Sigmoid colon (tissue), 7 donors: ENCODE measurements around the gene ZNF687. TPM values are rescaled to one million over a fixed set of nuclear protein-coding genes. Genes with fewer than 3 reads are reported as not detected.

Source experiments
- DNase-seq: peaks from one replicate; pipeline ENCODE4 v3.0.0-alpha.2; 2019
- H3K27ac ChIP-seq, 4 donors: fragments of 200-600 bp; sonication (generic); one replicate each; pipeline ENCODE4 v1.5.1; 2016 to 2019; ENCODE audit warnings: mild to moderate bottlenecking in 1 of 4
- H3K27me3 ChIP-seq, 3 donors: fragments of 200-600 bp; sonication (generic); one replicate each; pipeline ENCODE4 v1.5.1; 2019; ENCODE audit warnings: mild to moderate bottlenecking in 1 of 3
- H3K36me3 ChIP-seq, 4 donors: fragments of 200-600 bp; sonication (generic); one replicate each; pipeline ENCODE4 v1.5.1; 2016 to 2019
- H3K4me1 ChIP-seq, 4 donors: fragments of 200-600 bp; sonication (generic); one replicate each; pipeline ENCODE4 v1.5.1; 2017 to 2019
- H3K4me3 ChIP-seq, 4 donors: fragments of 200-600 bp; sonication (generic); one replicate each; pipeline ENCODE4 v1.5.1; 2017 to 2019; ENCODE audit warnings: mild to moderate bottlenecking in 2 of 4, moderate library complexity in 1 of 4
- H3K9me3 ChIP-seq, 4 donors: fragments of 200-600 bp in 3 of 4; sonication (generic) in 3 of 4; one replicate each; pipeline versions ENCODE4 v1.5.1 to v1.6.1; 2013 to 2019
- EP300 ChIP-seq, 4 donors: sonication (generic); formaldehyde crosslinking; IDR thresholded peaks; one replicate each; pipeline ENCODE4 v1.6.1; 2017; ENCODE audit warnings: antibody characterized with exemption in 4 of 4
- POLR2A ChIP-seq, 2 donors: fragments of 450-650 bp; IDR thresholded peaks; one replicate each; pipeline ENCODE4 v1.6.1; 2016; ENCODE audit warnings: antibody characterized with exemption in 2 of 2, mild to moderate bottlenecking in 2 of 2, moderate library complexity in 2 of 2
- POLR2AphosphoS5 ChIP-seq, 4 donors: sonication (generic); formaldehyde crosslinking; IDR thresholded peaks; one replicate each; pipeline ENCODE4 v1.6.1; 2017; ENCODE audit warnings: antibody characterized with exemption in 4 of 4
- WGBS, 2 donors: extraction: QIAGEN DNeasy Blood & Tissue Kit; methylation state at CpG; one replicate each; pipeline ENCODE4 v1.1.7; 2013; 5-methylcytosine and 5-hydroxymethylcytosine counted together
- intact Hi-C: fragments of 100-400 bp; cut with DNase I; formaldehyde crosslinking; loops from one replicate; pipeline ENCODE4 v1.15.1; 2023
- polyA plus RNA-seq, 3 donors: library from polyadenylated mRNA; stranded (reverse); fragments of 200-250 nt; gene quantifications; one replicate each; pipeline ENCODE4 v1.2.3, GENCODE V29; 2013
- total RNA-seq, 4 donors: library from RNA; depleted of rRNA; stranded (reverse); fragments of >200 nt; gene quantifications; one replicate each; pipeline ENCODE4 v1.1.0, GENCODE V29; 2016
- TF ChIP-seq, protein P1 (sequence below), 4 experiments: fragments of 450-650 bp in 3 of 4; fragments of 200-600 bp in 1 of 4; IDR thresholded peaks; one replicate each; pipeline ENCODE4 v1.5.1; 2016 to 2019; ENCODE audit warnings: antibody characterized with exemption in 4 of 4, mild to moderate bottlenecking in 3 of 4, moderate library complexity in 2 of 4
- donor health status: healthy with polysubstance abuse.
- donor health status: Bipolar disorder and iron deficiency.
- donor health status: healthy.

The ZNF687 gene
- total and polyA plus RNA-seq, 7 donors, result 6.6 to 24.2 (median 17.6) TPM

DNA sequence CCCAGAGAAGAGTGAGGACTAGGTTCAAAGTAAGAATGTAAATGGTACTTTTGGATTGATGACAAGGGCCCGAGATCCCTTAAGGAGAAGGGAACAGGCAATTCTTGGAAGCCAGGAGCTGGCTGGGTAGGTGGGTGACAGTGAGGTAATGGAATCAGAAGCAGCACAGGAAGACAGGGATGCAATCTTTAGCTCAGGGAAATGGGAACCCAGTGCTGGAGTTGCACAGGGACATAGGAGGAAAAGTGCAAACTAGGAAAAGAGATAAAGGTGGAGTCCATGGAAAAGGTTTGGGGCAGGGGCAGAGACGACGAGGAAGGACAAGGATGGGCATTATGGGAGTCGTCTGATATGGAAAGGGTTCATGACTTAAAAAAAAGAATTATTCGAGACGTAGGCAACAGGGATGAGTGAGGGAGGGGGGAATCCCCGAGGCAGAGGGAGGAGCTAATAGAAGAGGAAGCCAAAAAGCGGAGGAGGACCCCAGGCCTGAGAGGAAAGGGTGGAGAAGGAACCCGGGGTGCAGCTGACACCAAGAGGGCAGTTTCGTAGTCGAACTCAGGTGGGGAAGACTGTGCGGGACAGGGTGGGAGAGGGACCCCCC lies 44.6 kb downstream of the ZNF687 start:
- DNase-seq, result peak; percentile 76

DNA sequence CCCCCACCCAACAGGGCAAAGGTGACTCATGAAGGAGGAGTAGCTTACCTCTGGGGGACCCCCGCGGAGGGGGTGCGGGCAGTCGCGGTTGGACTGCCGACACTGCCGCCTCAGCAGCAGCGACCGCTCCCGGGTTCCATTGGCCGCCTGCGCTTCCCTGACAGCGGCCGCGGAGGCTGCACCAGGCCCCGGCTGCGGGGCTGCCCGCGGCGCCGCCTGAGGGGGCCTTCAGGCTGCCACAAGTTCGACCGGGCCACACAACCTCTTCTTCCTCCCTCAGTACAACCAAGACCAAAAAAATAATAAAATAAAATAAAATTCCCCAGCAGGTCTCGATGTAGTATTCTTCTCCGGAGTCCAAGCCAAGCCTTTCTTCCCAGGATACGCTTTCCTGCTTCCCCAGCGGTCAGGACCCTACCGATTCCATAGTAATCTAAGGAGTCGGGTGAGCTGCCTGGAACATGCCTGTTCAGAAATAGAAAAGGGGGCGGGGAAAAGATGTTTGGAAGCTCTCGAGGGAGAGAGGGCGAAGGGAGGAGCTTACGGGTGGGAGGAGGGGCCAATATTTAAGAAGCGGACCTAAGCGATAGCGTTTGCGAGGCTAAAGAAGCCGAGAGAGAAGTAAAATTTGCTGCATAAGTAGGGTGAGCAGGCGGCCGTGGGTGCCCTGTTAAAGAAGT lies 45.3 kb downstream of the ZNF687 start, which contains the start of gene PI4KB:
Gene PI4KB (minus strand): TSS at position 194 of the 680 bp plus-strand sequence. CDS start 10,935 bp downstream, outside the sequence.
- DNase-seq, result peak; percentile 97
- TF ChIP-seq POLR2AphosphoS5 (IDR thresholded peaks at IDR 0.05) (peak; percentile 39 to 88 (median 66)), EP300 (IDR thresholded peaks at IDR 0.05) (no peak), POLR2A (IDR thresholded peaks at IDR 0.05) (peak in 1 of 2 donors; percentile 7)
- TF ChIP-seq, protein P1, sequence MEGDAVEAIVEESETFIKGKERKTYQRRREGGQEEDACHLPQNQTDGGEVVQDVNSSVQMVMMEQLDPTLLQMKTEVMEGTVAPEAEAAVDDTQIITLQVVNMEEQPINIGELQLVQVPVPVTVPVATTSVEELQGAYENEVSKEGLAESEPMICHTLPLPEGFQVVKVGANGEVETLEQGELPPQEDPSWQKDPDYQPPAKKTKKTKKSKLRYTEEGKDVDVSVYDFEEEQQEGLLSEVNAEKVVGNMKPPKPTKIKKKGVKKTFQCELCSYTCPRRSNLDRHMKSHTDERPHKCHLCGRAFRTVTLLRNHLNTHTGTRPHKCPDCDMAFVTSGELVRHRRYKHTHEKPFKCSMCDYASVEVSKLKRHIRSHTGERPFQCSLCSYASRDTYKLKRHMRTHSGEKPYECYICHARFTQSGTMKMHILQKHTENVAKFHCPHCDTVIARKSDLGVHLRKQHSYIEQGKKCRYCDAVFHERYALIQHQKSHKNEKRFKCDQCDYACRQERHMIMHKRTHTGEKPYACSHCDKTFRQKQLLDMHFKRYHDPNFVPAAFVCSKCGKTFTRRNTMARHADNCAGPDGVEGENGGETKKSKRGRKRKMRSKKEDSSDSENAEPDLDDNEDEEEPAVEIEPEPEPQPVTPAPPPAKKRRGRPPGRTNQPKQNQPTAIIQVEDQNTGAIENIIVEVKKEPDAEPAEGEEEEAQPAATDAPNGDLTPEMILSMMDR (IDR thresholded peaks at IDR 0.05), result no peak
- Histone ChIP-seq H3K4me3 (peak within 1 kb of the TSS; percentile 71 to 90 (median 80)), H3K27me3 (no peaks in the 10 kb centered on the region), H3K27ac (peak within 1 kb of the TSS; percentile 86 to 95 (median 93)), H3K4me1 (peaks cover 0 to 37% (median 33%) of the 10 kb centered on the region in 4 donors), H3K9me3 (no peaks in the 10 kb centered on the region), H3K36me3 (peaks cover 0 to 25% (median 8%) of the 10 kb centered on the region in 4 donors)
- intact Hi-C loops, result loop anchor here (2.0 to 5.0 kb wide), 4 partner anchors 13 to 130 kb away; partner anchors contain the start of genes PIP5K1A, PSMB4 and ZNF687
- 0% methylated on average over 40 of the region's 40 CpGs for WGBS, 2 donors

More for the DNA sequence above, 44.6 kb downstream of the ZNF687 start:
- peak overlapping the region; percentile 71 to 90 (median 80) for H3K4me3 ChIP-seq
- no peaks in the 10 kb centered on the region for H3K9me3 ChIP-seq
- peaks cover 0 to 30% (median 8%) of the 10 kb centered on the region in 4 donors for H3K36me3 ChIP-seq
- H3K4me1 ChIP-seq, result peaks cover 0 to 37% (median 33%) of the 10 kb centered on the region in 4 donors
- 1 to 3% methylated on average over 12 of the region's 12 CpGs for whole genome bisulfite sequencing, 2 donors
- peak overlapping the region; percentile 86 to 95 (median 93) for H3K27ac ChIP-seq
- intact Hi-C loops, result loop anchor here (2.0 to 5.0 kb wide), 4 partner anchors 14 to 129 kb away; partner anchors contain the start of genes PIP5K1A, PSMB4 and ZNF687
- TF ChIP-seq, protein P1 (IDR thresholded peaks at IDR 0.05), result no peak
- TF ChIP-seq POLR2AphosphoS5 (IDR thresholded peaks at IDR 0.05) (no peak), EP300 (IDR thresholded peaks at IDR 0.05) (no peak), POLR2A (IDR thresholded peaks at IDR 0.05) (no peak)
- H3K27me3 ChIP-seq, result no peaks in the 10 kb centered on the region

DNA sequence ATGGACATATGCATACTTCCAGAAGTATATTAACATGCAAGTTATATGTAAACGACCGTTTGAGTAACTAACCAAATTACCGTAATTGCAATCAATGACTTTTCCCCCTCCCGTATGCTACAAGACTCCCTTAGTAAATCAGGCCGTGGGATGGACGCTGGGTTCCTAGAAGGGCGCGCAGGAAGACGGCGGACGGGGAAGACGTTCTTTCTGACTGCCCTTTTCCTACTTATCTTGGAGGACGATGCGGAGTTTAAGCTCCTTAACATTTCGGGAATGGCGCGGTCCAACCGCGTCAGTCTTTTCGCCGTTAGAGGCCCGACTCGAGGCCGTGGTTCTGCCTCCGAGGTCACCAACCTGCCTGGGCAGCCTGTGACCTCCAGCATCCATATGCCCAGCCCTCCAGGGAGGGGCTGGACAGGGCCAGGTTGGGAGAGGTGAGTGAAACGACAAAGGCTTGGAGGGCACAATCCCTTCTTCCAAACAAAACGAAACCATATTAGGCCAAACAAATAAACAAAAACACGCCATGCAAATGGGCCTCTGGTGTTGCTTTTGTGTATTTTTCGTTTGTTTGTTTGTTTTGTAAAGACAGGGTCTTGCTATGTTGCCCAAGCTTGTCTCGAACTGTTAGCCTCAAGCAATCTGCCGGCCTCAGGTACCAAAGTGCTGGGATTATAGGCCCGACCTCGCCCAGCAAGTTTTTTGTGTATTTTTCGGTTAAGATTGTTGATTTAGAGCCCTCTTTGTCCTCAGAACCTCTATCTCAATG lies 46.0 kb downstream of the ZNF687 start:
- Histone ChIP-seq H3K27me3 (no peaks in the 10 kb centered on the region), H3K36me3 (peaks cover 0 to 18% (median 8%) of the 10 kb centered on the region in 4 donors), H3K4me3 (peak overlapping the region; percentile 71 to 90 (median 80)), H3K9me3 (no peaks in the 10 kb centered on the region), H3K27ac (peak overlapping the region; percentile 86 to 95 (median 93)), H3K4me1 (peaks cover 0 to 37% (median 33%) of the 10 kb centered on the region in 4 donors)
- TF ChIP-seq EP300 (IDR thresholded peaks at IDR 0.05), result no peak
- TF ChIP-seq POLR2AphosphoS5 (IDR thresholded peaks at IDR 0.05), result no peak
- TF ChIP-seq, protein P1 (IDR thresholded peaks at IDR 0.05), result no peak
- 10 to 24% methylated on average over 34 of the region's 34 CpGs for WGBS, 2 donors
- intact Hi-C loops, result loop anchor here (2.0 to 5.0 kb wide), 4 partner anchors 13 to 131 kb away; partner anchors contain the start of genes PIP5K1A, PSMB4 and ZNF687
- no peak for DNase-seq

DNA sequence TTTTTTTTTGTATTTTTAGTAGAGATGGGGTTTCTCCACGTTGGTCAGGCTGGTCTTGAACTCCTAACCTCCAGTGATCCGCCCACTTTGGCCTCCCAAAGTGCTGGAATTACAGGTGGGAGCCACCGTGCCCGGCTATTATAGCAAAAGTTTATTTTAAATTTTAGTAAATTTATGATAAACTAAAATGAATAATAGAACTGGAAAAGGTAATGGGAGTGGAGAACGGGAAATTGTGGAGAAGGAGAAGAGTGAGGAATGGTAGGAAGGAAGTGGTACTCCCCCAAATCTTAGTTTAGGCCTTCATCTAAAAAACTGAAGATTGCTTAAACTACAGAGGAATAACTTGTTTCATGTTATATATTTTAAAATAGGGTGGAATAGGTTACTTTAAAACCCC lies 52.7 kb downstream of the ZNF687 start:
- Histone ChIP-seq H3K4me3 (no peak overlapping the region), H3K36me3 (no peaks in the 10 kb centered on the region), H3K27ac (no peak overlapping the region), H3K9me3 (no peaks in the 10 kb centered on the region), H3K27me3 (no peaks in the 10 kb centered on the region), H3K4me1 (no peaks in the 10 kb centered on the region)
- TF ChIP-seq, protein P1 (IDR thresholded peaks at IDR 0.05), result no peak
- TF ChIP-seq POLR2A (IDR thresholded peaks at IDR 0.05), result no peak
- no peak for TF ChIP-seq EP300 (IDR thresholded peaks at IDR 0.05)
- TF ChIP-seq POLR2AphosphoS5 (IDR thresholded peaks at IDR 0.05), result no peak
- intact Hi-C loops, result no loop called here
- DNase-seq, result no peak
- 86 to 88% methylated on average over 5 of the region's 5 CpGs for WGBS, 2 donors
